Neuronal stem cell (in vitro differentiated cells): ENCODE data around the gene EPS15.

Source experiments
- DNase-seq: peaks from one replicate; pipeline ENCODE4 v3.0.0-alpha.2; 2013; ENCODE audit warnings: low spot score
- H2AFZ ChIP-seq: one replicate; pipeline ENCODE4 v1.6.1; 2013; ENCODE audit warnings: mild to moderate bottlenecking, low read length, inconsistent platforms
- H2AK5ac ChIP-seq: 2 replicates; pipeline ENCODE4 v1.6.1; 2013; ENCODE audit warnings: low read depth, mild to moderate bottlenecking, inconsistent platforms, low read length, moderate library complexity, mixed read lengths
- H2BK120ac ChIP-seq: 2 replicates; pipeline ENCODE4 v1.6.1; 2013; ENCODE audit warnings: low read depth, mild to moderate bottlenecking, inconsistent platforms, low read length, moderate library complexity, mixed read lengths
- H2BK12ac ChIP-seq: one replicate; pipeline ENCODE4 v1.6.1; 2013; ENCODE audit warnings: low read length, inconsistent platforms
- H2BK15ac ChIP-seq: 2 replicates; pipeline ENCODE4 v1.6.1; 2013; ENCODE audit warnings: mild to moderate bottlenecking, low read length, inconsistent platforms, mixed read lengths
- H2BK5ac ChIP-seq: one replicate; pipeline ENCODE4 v1.6.1; 2013; ENCODE audit warnings: inconsistent platforms, mild to moderate bottlenecking, low read length, moderate library complexity
- H3K14ac ChIP-seq: one replicate; pipeline ENCODE4 v1.6.1; 2013; ENCODE audit warnings: low read length, inconsistent platforms
- H3K18ac ChIP-seq: 2 replicates; pipeline ENCODE4 v1.6.1; 2013; ENCODE audit warnings: low read length, inconsistent platforms
- H3K23ac ChIP-seq: 2 replicates; pipeline ENCODE4 v1.6.1; 2013; ENCODE audit warnings: low read depth, mild to moderate bottlenecking, mixed read lengths, low read length, inconsistent platforms; ENCODE audit not compliant: poor library complexity
- H3K27ac ChIP-seq: replicated peaks from 3 replicates; pipeline ENCODE4 v1.5.1; 2013; ENCODE audit warnings: low read length, inconsistent platforms
- H3K27me3 ChIP-seq, 3 experiments: 2 replicates each; pipeline ENCODE4 v1.6.1; 2013; ENCODE audit warnings: low read length in 3 of 3, mild to moderate bottlenecking in 2 of 3, inconsistent platforms in 1 of 3, low read depth in 1 of 3, mixed read lengths in 1 of 3, moderate library complexity in 1 of 3; ENCODE audit not compliant: control insufficient read depth in 3 of 3, insufficient read depth in 3 of 3
- H3K36me3 ChIP-seq, 2 donors: replicated peaks in 1 of 2; 2 replicates each; pipeline ENCODE4 v1.6.1; 2013; ENCODE audit warnings: low read length in 2 of 2; ENCODE audit not compliant: control insufficient read depth in 2 of 2, insufficient read depth in 2 of 2
- H3K4ac ChIP-seq: 2 replicates; pipeline ENCODE4 v1.6.1; 2013; ENCODE audit warnings: inconsistent platforms, mild to moderate bottlenecking, low read length, moderate library complexity
- H3K4me1 ChIP-seq, 2 donors: 1 replicate in 1 of 2; 2 replicates in 1 of 2; pipeline ENCODE4 v1.6.1; 2013; ENCODE audit warnings: low read length in 2 of 2, low read depth in 1 of 2; ENCODE audit not compliant: control insufficient read depth in 2 of 2, insufficient read depth in 1 of 2
- H3K4me2 ChIP-seq: one replicate; pipeline ENCODE4 v1.6.1; 2013; ENCODE audit warnings: mild to moderate bottlenecking, low read length, inconsistent platforms; ENCODE audit not compliant: insufficient read depth, poor library complexity, severe bottlenecking
- H3K4me3 ChIP-seq, 2 donors: 2 replicates each; pipeline ENCODE4 v1.5.1; 2013; ENCODE audit warnings: low read length in 2 of 2, mild to moderate bottlenecking in 2 of 2, inconsistent platforms in 1 of 2, moderate library complexity in 1 of 2
- H3K79me1 ChIP-seq: one replicate; pipeline ENCODE4 v1.6.1; 2013; ENCODE audit warnings: low read depth, mild to moderate bottlenecking, inconsistent platforms, low read length, moderate library complexity
- H3K9ac ChIP-seq: one replicate; pipeline ENCODE4 v1.6.1; 2013; ENCODE audit warnings: mild to moderate bottlenecking, low read depth, low read length, inconsistent platforms; ENCODE audit not compliant: poor library complexity
- H3K9me3 ChIP-seq, 2 donors: replicated peaks in 1 of 2; 2 replicates each; pipeline versions ENCODE3 to v1.6.1; 2013; ENCODE audit warnings: low read length in 2 of 2, mild to moderate bottlenecking in 2 of 2, inconsistent platforms in 1 of 2, low read depth in 1 of 2, mixed read lengths in 1 of 2, moderate library complexity in 1 of 2; ENCODE audit not compliant: control insufficient read depth in 2 of 2, insufficient read depth in 1 of 2
- H4K8ac ChIP-seq: one replicate; pipeline ENCODE4 v1.6.1; 2013; ENCODE audit warnings: low read depth, mild to moderate bottlenecking, inconsistent platforms, low read length, moderate library complexity
- H4K91ac ChIP-seq: one replicate; pipeline ENCODE4 v1.6.1; 2013; ENCODE audit warnings: low read length, low read depth, mild to moderate bottlenecking, inconsistent platforms; ENCODE audit not compliant: poor library complexity
- WGBS, 2 donors: extraction: QIAGEN DNeasy Blood & Tissue Kit; methylation state at CpG; one replicate each; pipeline ENCODE4 v1.1.7; 2013; ENCODE audit warnings: missing lambda C conversion rate in 2 of 2, mixed read lengths in 1 of 2; ENCODE audit not compliant: insufficient read length in 2 of 2, insufficient replicate concordance in 1 of 2; ENCODE audit errors: extremely low coverage in 2 of 2; 5-methylcytosine and 5-hydroxymethylcytosine counted together

EPS15 gene

GRCh38 chr1:51551848-51552296 lies 32.8 kb upstream of the EPS15 start:
- H2BK12ac ChIP-seq = no peak overlapping the region
- H2AFZ ChIP-seq = no peak overlapping the region
- DNase-seq = no peak
- no peak overlapping the region for H2BK5ac ChIP-seq
- H3K79me1 ChIP-seq = no peaks in the 10 kb centered on the region
- H3K4me2 ChIP-seq = no peak overlapping the region
- no peak overlapping the region for H2BK120ac ChIP-seq
- H2BK15ac ChIP-seq = no peak overlapping the region
- no peaks in the 10 kb centered on the region for H3K9me3 ChIP-seq
- no peak overlapping the region for H2AK5ac ChIP-seq
- no CpG with 5 or more reads among the region's 5 CpGs for WGBS, 2 donors
- no peak overlapping the region for H3K27ac ChIP-seq
- no peak overlapping the region for H4K8ac ChIP-seq
- H3K23ac ChIP-seq = no peak overlapping the region
- H3K4me3 ChIP-seq = no peak overlapping the region
- H4K91ac ChIP-seq = no peak overlapping the region
- H3K9ac ChIP-seq = no peak overlapping the region
- no peak overlapping the region for H3K18ac ChIP-seq
- H3K4ac ChIP-seq = no peak overlapping the region
- H3K14ac ChIP-seq = no peak overlapping the region
- H3K4me1 ChIP-seq = no peaks in the 10 kb centered on the region
- no peaks in the 10 kb centered on the region for H3K36me3 ChIP-seq
- H3K27me3 ChIP-seq = no peaks in the 10 kb centered on the region

GRCh38 chr1:51551081-51551480 lies 32.0 kb upstream of the EPS15 start:
- H3K14ac ChIP-seq = no peak overlapping the region
- H3K36me3 ChIP-seq = no peaks in the 10 kb centered on the region
- no peaks in the 10 kb centered on the region for H3K79me1 ChIP-seq
- no peak overlapping the region for H3K4ac ChIP-seq
- H3K27me3 ChIP-seq = no peaks in the 10 kb centered on the region
- no peak overlapping the region for H3K9ac ChIP-seq
- no peaks in the 10 kb centered on the region for H3K4me1 ChIP-seq
- H3K18ac ChIP-seq = no peak overlapping the region
- H2AK5ac ChIP-seq = no peak overlapping the region
- no peak overlapping the region for H4K8ac ChIP-seq
- H4K91ac ChIP-seq = no peak overlapping the region
- H2BK5ac ChIP-seq = no peak overlapping the region
- no peak overlapping the region for H3K27ac ChIP-seq
- no peak for DNase-seq
- H3K4me2 ChIP-seq = no peak overlapping the region
- no peak overlapping the region for H2BK12ac ChIP-seq
- no peak overlapping the region for H2BK15ac ChIP-seq
- H2AFZ ChIP-seq = peak overlapping the region; percentile 15
- WGBS, 2 donors = no CpG with 5 or more reads among the region's 2 CpGs
- no peak overlapping the region for H2BK120ac ChIP-seq
- no peak overlapping the region for H3K23ac ChIP-seq
- no peaks in the 10 kb centered on the region for H3K9me3 ChIP-seq
- no peak overlapping the region for H3K4me3 ChIP-seq

- no peak overlapping the region for H2BK120ac ChIP-seq
- no peaks in the 10 kb centered on the region for H3K79me1 ChIP-seq
- no peak overlapping the region for H2BK5ac ChIP-seq
- no peak overlapping the region for H3K4ac ChIP-seq
- H3K9ac ChIP-seq = no peak overlapping the region
- H2BK15ac ChIP-seq = no peak overlapping the region
- no peak overlapping the region for H2AK5ac ChIP-seq
- H3K4me1 ChIP-seq = no peaks in the 10 kb centered on the region
- no peak overlapping the region for H3K4me2 ChIP-seq
- H3K9me3 ChIP-seq = no peaks in the 10 kb centered on the region
- DNase-seq = no peak
- no peak overlapping the region for H2AFZ ChIP-seq
- WGBS, 2 donors = no CpG with 5 or more reads among the region's 3 CpGs
- no peak overlapping the region for H3K4me3 ChIP-seq
- no peak overlapping the region for H3K14ac ChIP-seq
- H3K23ac ChIP-seq = no peak overlapping the region
- no peak overlapping the region for H3K27ac ChIP-seq
- H3K18ac ChIP-seq = no peak overlapping the region
- H4K8ac ChIP-seq = no peak overlapping the region
- no peaks in the 10 kb centered on the region for H3K36me3 ChIP-seq
- H4K91ac ChIP-seq = no peak overlapping the region
- H2BK12ac ChIP-seq = no peak overlapping the region
- H3K27me3 ChIP-seq = no peaks in the 10 kb centered on the region
Observed at GRCh38 chr1:51549901-51550300, 30.8 kb upstream of the EPS15 start.

GRCh38 chr1:51549016-51549619 lies 30.1 kb upstream of the EPS15 start:
- H2BK120ac ChIP-seq = no peak overlapping the region
- no CpG with 5 or more reads among the region's 3 CpGs for WGBS, 2 donors
- no peak overlapping the region for H2AK5ac ChIP-seq

More at GRCh38 chr1:51549016-51549619, 30.1 kb upstream of the EPS15 start:
- Histone ChIP-seq H2AFZ (no peak overlapping the region), H2BK15ac (no peak overlapping the region), H3K23ac (no peak overlapping the region), H4K8ac (no peak overlapping the region), H3K36me3 (no peaks in the 10 kb centered on the region), H3K18ac (no peak overlapping the region), H3K4me1 (no peaks in the 10 kb centered on the region), H3K4ac (no peak overlapping the region), H3K4me2 (no peak overlapping the region), H4K91ac (no peak overlapping the region), H3K9me3 (no peaks in the 10 kb centered on the region), H3K79me1 (no peaks in the 10 kb centered on the region), H3K27ac (no peak overlapping the region), H2BK12ac (no peak overlapping the region), H3K4me3 (no peak overlapping the region), H3K14ac (no peak overlapping the region), H3K9ac (no peak overlapping the region), H3K27me3 (no peaks in the 10 kb centered on the region), H2BK5ac (no peak overlapping the region)
- DNase-seq = no peak
